Measurements from ENCODE around the gene ADAMTS5. TPM values are rescaled to one million over a fixed set of nuclear protein-coding genes. Genes with fewer than 3 reads are reported as not detected.

The ADAMTS5 gene
- total RNA-seq, 2 experiments from 2014 or later = not detected

Small RNAs within 50 kb of the gene (microRNA-seq; reads per million reads assigned to microRNA genes)
- gene MIR4759 = not detected

Other genes starting within 250 kb of the ADAMTS5 start
- gene ADAMTS1, start 121.7 kb downstream of the ADAMTS5 start, total RNA-seq = 1 to 10 TPM in 1 of 2 experiments, under 1 TPM in 1; 0.99 to 1.4 TPM

All from activated CD8-positive, alpha-beta T cell treated with anti-CD3 and anti-CD28 coated beads, Interleukin-2, amount 10 ng/mL, durations not matched to agents 7 days and 5 days (primary cell).